Thymus (tissue), 11 donors: ENCODE measurements around the gene CAPN14. TPM values are rescaled to one million over a fixed set of nuclear protein-coding genes. Genes with fewer than 3 reads are reported as not detected.

Experiments
- DNase-seq, 9 donors: peaks; one replicate each; pipeline ENCODE4 v3.0.0-alpha.2; 2013; ENCODE audit warnings: low spot score in 9 of 9, low read depth in 6 of 9, missing footprints in 1 of 9
- H3K27ac ChIP-seq, 2 donors: one replicate each; pipeline ENCODE4 v1.5.1; 2013; ENCODE audit warnings: control low read depth in 1 of 2, low read depth in 1 of 2, low read length in 1 of 2, mild to moderate bottlenecking in 1 of 2, moderate library complexity in 1 of 2
- H3K27me3 ChIP-seq, 2 donors: one replicate each; pipeline ENCODE4 v1.5.1; 2013; ENCODE audit warnings: low read length in 1 of 2; ENCODE audit not compliant: control insufficient read depth in 2 of 2, insufficient read depth in 1 of 2
- H3K36me3 ChIP-seq, 2 donors: one replicate each; pipeline ENCODE4 v1.5.1; 2013; ENCODE audit warnings: low read length in 1 of 2, mild to moderate bottlenecking in 1 of 2, moderate library complexity in 1 of 2; ENCODE audit not compliant: control insufficient read depth in 2 of 2, insufficient read depth in 2 of 2
- H3K4me1 ChIP-seq, 2 donors: one replicate each; pipeline ENCODE4 v1.5.1; 2013; ENCODE audit warnings: low read length in 2 of 2; ENCODE audit not compliant: control insufficient read depth in 2 of 2, insufficient read depth in 2 of 2
- H3K4me3 ChIP-seq, 2 donors: one replicate each; pipeline ENCODE4 v1.5.1; 2013; ENCODE audit warnings: low read length in 2 of 2, control low read depth in 1 of 2, mild to moderate bottlenecking in 1 of 2
- H3K9me3 ChIP-seq, 2 donors: one replicate each; pipeline ENCODE4 v1.5.1; 2013; ENCODE audit warnings: low read length in 1 of 2, mild to moderate bottlenecking in 1 of 2; ENCODE audit not compliant: control insufficient read depth in 2 of 2, insufficient read depth in 1 of 2
- WGBS: extraction: QIAGEN DNeasy Blood & Tissue Kit; methylation state at CpG from one replicate; pipeline ENCODE4 v1.1.7; 2013; 5-methylcytosine and 5-hydroxymethylcytosine counted together
- polyA plus RNA-seq: library from polyadenylated mRNA; stranded (reverse); fragments of 200-250 nt; gene quantifications from one replicate; pipeline ENCODE4 v1.2.3, GENCODE V29; 2013
- total RNA-seq: library from RNA; stranded (reverse); fragments of 120-200 nt; gene quantifications from one replicate; pipeline ENCODE4 v1.2.4, GENCODE V29; 2013
- donor health status: healthy.

The CAPN14 gene
- total and polyA plus RNA-seq, 2 donors, result 0.52 to 0.62 TPM

GRCh38 chr2:31255911-31256571 lies 38.7 kb upstream of the CAPN14 start:
- no peaks in the 10 kb centered on the region for H3K27me3 ChIP-seq
- H3K4me3 ChIP-seq, result no peak overlapping the region
- H3K36me3 ChIP-seq, result no peaks in the 10 kb centered on the region
- DNase-seq, result no peak
- no peak overlapping the region for H3K27ac ChIP-seq
- peaks cover 0 to 2% of the 10 kb centered on the region in 2 donors for H3K4me1 ChIP-seq
- 95% methylated on average over 11 of the region's 11 CpGs for WGBS
- no peaks in the 10 kb centered on the region for H3K9me3 ChIP-seq

- DNase-seq, result no peak
Measured at GRCh38 chr2:31254237-31255203, 37.2 kb upstream of the CAPN14 start.

GRCh38 chr2:31253356-31254131 lies 36.2 kb upstream of the CAPN14 start:
- H3K27ac ChIP-seq, result peak overlapping the region in 1 of 2 donors; percentile 26
- no peaks in the 10 kb centered on the region for H3K27me3 ChIP-seq
- H3K4me1 ChIP-seq, result peaks cover 0 to 2% of the 10 kb centered on the region in 2 donors
- no peak overlapping the region for H3K4me3 ChIP-seq
- H3K9me3 ChIP-seq, result no peaks in the 10 kb centered on the region
- 94% methylated on average over 13 of the region's 13 CpGs for WGBS
- no peaks in the 10 kb centered on the region for H3K36me3 ChIP-seq
- no peak for DNase-seq

More at GRCh38 chr2:31254237-31255203, 37.2 kb upstream of the CAPN14 start:
- Histone ChIP-seq H3K4me1 (peaks cover 0 to 2% of the 10 kb centered on the region in 2 donors), H3K27me3 (no peaks in the 10 kb centered on the region), H3K4me3 (no peak overlapping the region), H3K36me3 (no peaks in the 10 kb centered on the region), H3K27ac (no peak overlapping the region), H3K9me3 (no peaks in the 10 kb centered on the region)
- 97% methylated on average over 19 of the region's 19 CpGs for WGBS

GRCh38 chr2:31251851-31252250 lies 34.5 kb upstream of the CAPN14 start:
- 96% methylated on average over 6 of the region's 6 CpGs for WGBS
- no peaks in the 10 kb centered on the region for H3K9me3 ChIP-seq
- DNase-seq, result no peak
- H3K36me3 ChIP-seq, result no peaks in the 10 kb centered on the region
- no peak overlapping the region for H3K27ac ChIP-seq
- H3K4me3 ChIP-seq, result no peak overlapping the region
- H3K4me1 ChIP-seq, result peaks cover 0 to 2% of the 10 kb centered on the region in 2 donors
- no peaks in the 10 kb centered on the region for H3K27me3 ChIP-seq

- H3K36me3 ChIP-seq, result no peaks in the 10 kb centered on the region
- no peaks in the 10 kb centered on the region for H3K9me3 ChIP-seq
- H3K4me1 ChIP-seq, result no peaks in the 10 kb centered on the region
- H3K4me3 ChIP-seq, result no peak overlapping the region
- H3K27ac ChIP-seq, result no peak overlapping the region
- DNase-seq, result no peak
- WGBS, result 81% methylated on average over 3 of the region's 3 CpGs
- no peaks in the 10 kb centered on the region for H3K27me3 ChIP-seq
Measured at GRCh38 chr2:31251018-31251417, 33.7 kb upstream of the CAPN14 start.

GRCh38 chr2:31249009-31249690 lies 31.8 kb upstream of the CAPN14 start:
- no peaks in the 10 kb centered on the region for H3K4me1 ChIP-seq
- H3K9me3 ChIP-seq, result no peaks in the 10 kb centered on the region
- H3K27me3 ChIP-seq, result no peaks in the 10 kb centered on the region
- no peaks in the 10 kb centered on the region for H3K36me3 ChIP-seq
- WGBS, result 97% methylated on average over 15 of the region's 15 CpGs
- no peak overlapping the region for H3K4me3 ChIP-seq
- H3K27ac ChIP-seq, result no peak overlapping the region
- no peak for DNase-seq

GRCh38 chr2:31248139-31248538 lies 30.8 kb upstream of the CAPN14 start:
- Histone ChIP-seq H3K9me3 (no peaks in the 10 kb centered on the region), H3K27ac (no peak overlapping the region), H3K4me3 (no peak overlapping the region), H3K4me1 (no peaks in the 10 kb centered on the region), H3K27me3 (no peaks in the 10 kb centered on the region), H3K36me3 (no peaks in the 10 kb centered on the region)
- WGBS, result 96% methylated on average over 3 of the region's 3 CpGs
- DNase-seq, result no peak

GRCh38 chr2:31247711-31248110 lies 30.4 kb upstream of the CAPN14 start:
- DNase-seq, result no peak
- H3K4me3 ChIP-seq, result no peak overlapping the region
- 96% methylated on average over 5 of the region's 5 CpGs for WGBS
- H3K9me3 ChIP-seq, result no peaks in the 10 kb centered on the region
- no peaks in the 10 kb centered on the region for H3K27me3 ChIP-seq
- no peaks in the 10 kb centered on the region for H3K4me1 ChIP-seq
- no peak overlapping the region for H3K27ac ChIP-seq
- no peaks in the 10 kb centered on the region for H3K36me3 ChIP-seq
